ENCODE measurements around the gene SLC26A5. TPM values are rescaled to one million over a fixed set of nuclear protein-coding genes. Genes with fewer than 3 reads are reported as not detected.
A peak's percentile ranks its signal among the peaks of the same experiment; 100 is the strongest.

SLC26A5 gene
- total and polyA plus RNA-seq, 10 of the 15 experiments (the other 5 are each of a cell fraction or from before 2014, with no cell fraction given): 0.03 TPM; not detected in 9

DNA sequence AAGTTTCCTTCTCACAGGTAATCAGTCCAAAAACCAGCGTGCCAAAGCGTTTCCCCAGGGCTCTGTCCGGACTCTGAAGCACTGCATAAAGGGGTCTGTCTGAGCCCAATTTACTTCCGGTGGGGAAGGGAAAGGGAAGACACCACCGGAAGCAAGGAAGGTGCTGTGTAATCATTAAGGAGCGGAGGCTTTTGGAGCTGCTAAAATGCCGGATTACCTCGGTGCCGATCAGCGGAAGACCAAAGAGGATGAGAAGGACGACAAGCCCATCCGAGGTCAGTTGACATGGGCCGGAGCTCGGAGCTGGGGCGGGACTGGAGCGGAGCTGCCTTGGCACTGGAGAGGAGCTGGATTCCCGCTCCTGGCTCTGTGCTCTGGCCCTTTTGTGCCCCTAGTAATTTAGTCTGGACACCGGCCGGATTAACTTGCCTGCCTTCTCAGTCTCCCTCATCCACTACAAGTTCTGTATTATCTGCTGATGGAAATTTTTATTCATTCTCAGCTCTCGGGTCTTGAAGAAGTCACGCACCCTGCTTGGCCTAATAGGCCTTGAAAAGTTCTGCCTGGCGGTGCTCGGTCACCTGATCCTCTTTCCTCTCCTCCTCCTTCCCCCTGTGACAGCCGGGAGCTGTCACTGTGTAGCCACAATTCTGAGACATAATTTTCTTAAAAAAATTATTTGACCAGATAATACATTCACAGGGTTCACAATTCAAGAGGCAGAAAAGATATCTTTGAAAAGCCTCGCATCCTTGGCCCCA lies 98.3 kb downstream of the SLC26A5 start, which contains the start of gene PSMC2 (continued):
- TF ChIP-seq, protein P1, sequence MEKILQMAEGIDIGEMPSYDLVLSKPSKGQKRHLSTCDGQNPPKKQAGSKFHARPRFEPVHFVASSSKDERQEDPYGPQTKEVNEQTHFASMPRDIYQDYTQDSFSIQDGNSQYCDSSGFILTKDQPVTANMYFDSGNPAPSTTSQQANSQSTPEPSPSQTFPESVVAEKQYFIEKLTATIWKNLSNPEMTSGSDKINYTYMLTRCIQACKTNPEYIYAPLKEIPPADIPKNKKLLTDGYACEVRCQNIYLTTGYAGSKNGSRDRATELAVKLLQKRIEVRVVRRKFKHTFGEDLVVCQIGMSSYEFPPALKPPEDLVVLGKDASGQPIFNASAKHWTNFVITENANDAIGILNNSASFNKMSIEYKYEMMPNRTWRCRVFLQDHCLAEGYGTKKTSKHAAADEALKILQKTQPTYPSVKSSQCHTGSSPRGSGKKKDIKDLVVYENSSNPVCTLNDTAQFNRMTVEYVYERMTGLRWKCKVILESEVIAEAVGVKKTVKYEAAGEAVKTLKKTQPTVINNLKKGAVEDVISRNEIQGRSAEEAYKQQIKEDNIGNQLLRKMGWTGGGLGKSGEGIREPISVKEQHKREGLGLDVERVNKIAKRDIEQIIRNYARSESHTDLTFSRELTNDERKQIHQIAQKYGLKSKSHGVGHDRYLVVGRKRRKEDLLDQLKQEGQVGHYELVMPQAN (conservative IDR thresholded peaks at IDR 0.05): 0 out of 2 replicates have a peak, but pooled peaks have one; percentile 62
- TF ChIP-seq ZNF592 (IDR thresholded peaks at IDR 0.05) (no peak), FOXM1 (IDR thresholded peaks at IDR 0.05; ENCODE audit: low read depth, low read length) (no peak), IKZF2 (IDR thresholded peaks at IDR 0.05) (peak; percentile 33 to 38; a peak in 2 of 4 replicates), ZBED1 (IDR thresholded peaks at IDR 0.05; ENCODE audit: borderline replicate concordance) (no peak), BACH1 (IDR thresholded peaks at IDR 0.05; ENCODE audit: borderline replicate concordance) (peak; percentile 42; the same call in 1 of the 2 replicates), NR2C1 (IDR thresholded peaks at IDR 0.05) (peak; percentile 85), SIN3A (IDR thresholded peaks at IDR 0.05; ENCODE audit: low read depth, low read length) (peak; percentile 89; the same call in 1 of the 2 replicates), POLR2AphosphoS2 (IDR thresholded peaks at IDR 0.05; ENCODE audit: low read depth, low read length) (0 out of 2 replicates have a peak, but pooled peaks have one; percentile 58), TARDBP (IDR thresholded peaks at IDR 0.05; ENCODE audit: borderline replicate concordance) (0 out of 2 replicates have a peak, but pooled peaks have one; percentile 38), ELK1 (IDR thresholded peaks at IDR 0.05; ENCODE audit: low read depth, low read length) (peak; percentile 89), SIX5 (IDR thresholded peaks at IDR 0.05; ENCODE audit: low read depth, low read length, severe bottlenecking) (peak; percentile 49), POU2F2 (IDR thresholded peaks at IDR 0.05; ENCODE audit: borderline replicate concordance, low read depth, low read length) (peak; percentile 84; the same call in 2 of the 3 replicates), CTCF (IDR thresholded peaks at IDR 0.05 in 2 of 3, conservative IDR thresholded peaks at IDR 0.05 in 1 of 3; ENCODE audit: control insufficient read depth in 2 of 3, extremely low read depth in 1 of 3, insufficient read depth in 1 of 3, low read depth in 3 of 3, low read length in 3 of 3) (no peak), POLR2AphosphoS5 (IDR thresholded peaks at IDR 0.05; ENCODE audit: low read length) (peak; percentile 89), LARP7 (IDR thresholded peaks at IDR 0.05) (peak; percentile 67)

Measured in GM12878 (cell line).